Central memory CD4-positive, alpha-beta T cell (primary cell): ENCODE measurements around the gene DNAJC5G.
"Not testable (repeated sequence)": the region's sequence is repeated elsewhere in the genome, so short reads cannot be mapped to it uniquely, and the experiment has no call there.

Experiments
- DNase-seq: peaks from one replicate; pipeline ENCODE4 v3.0.0; 2022

The DNAJC5G gene

DNA sequence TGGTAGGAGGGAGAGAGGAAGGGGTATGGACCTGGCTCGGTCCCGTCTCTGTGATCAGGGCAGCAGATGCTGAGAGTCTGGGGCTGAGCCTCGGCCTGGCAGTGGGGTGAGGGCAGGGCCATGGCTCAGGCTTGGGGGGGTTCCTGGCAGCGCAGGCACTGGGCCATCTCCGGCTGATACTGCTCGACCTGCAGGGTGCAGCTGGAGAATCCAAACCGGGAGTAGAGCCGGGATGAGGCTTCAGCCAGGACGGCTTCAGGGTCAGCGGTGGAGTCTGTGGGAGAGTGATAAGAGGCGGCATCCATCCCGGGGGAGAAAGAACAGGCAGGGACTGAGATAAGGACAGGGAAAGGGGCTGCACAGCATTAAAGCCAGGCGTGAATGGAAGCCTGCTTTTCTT lies 20.0 kb upstream of the DNAJC5G start:
- DNase-seq = no peak

DNA sequence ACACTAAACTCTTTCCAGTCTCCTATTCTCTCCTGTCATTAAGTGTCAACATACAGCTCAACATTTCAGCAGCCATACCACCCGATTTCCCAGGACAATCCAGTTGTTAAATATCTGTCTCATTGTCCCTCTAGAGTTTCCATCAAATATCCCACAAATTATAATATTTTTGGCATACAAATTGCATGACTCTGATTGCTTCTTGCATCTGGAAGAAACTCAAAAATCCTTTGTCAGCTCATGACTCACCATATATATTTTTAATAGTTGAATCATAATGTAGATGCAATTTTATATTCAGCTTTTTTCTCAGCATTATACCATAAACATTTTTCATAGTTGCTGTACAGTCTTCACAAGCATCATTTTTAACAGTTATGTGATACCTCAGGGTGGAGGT lies 19.6 kb upstream of the DNAJC5G start:
- DNase-seq = no peak

DNA sequence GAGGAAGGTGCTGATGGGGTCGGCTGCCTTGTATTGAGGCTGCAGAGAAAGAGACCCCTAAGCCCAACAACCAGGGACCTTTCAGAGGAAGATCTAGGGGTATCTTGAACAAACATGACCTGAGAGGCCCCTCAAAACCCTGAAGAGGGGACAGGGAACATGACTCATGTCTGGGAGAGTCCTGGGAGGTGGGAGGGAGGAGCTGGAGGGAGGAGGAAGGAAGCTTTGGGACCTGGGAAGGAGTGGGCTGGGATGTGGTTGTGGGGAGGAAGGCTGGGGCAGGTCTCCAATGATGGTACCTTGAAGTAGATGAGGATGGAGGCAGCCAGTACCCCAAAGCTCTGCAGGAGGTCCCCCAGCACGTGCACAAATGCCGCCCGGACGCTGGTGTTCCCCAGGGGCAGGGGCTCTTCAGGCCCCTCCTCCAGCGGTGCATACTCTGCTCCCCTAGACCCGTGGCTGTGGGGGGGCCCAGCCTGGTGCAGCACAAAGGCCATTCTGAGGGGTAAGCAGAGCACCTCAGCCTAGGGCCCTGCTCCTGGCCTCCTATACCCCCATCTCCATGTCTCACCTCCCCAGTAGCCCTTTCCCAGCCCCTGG lies 18.3 kb upstream of the DNAJC5G start:
- no peak for DNase-seq

DNA sequence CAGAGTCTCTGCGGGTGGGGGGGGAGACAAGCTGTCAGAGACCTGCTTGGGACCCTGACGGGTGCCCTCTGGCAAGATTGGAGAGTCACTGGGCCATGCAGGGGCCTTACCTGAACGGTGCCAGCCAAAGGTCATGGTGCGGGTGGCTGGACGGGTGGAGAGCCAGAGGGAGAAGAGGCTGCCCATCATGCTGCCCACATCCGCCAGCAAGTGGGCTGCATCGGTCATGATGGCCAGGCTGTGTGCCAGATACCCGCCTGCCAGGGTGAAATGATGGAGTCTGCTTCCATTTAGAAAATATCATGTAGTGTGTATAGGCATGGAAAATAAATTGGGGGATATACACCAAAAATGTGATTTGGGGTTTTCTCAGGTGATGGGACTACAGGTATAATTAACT lies 17.2 kb upstream of the DNAJC5G start:
- no peak for DNase-seq

- DNase-seq = no peak
These were observed 13.8 kb upstream of the DNAJC5G start for GRCh38 chr2:27261241-27261925.

- DNase-seq = no peak
These were observed 13.3 kb upstream of the DNAJC5G start for GRCh38 chr2:27261926-27262298.

DNA sequence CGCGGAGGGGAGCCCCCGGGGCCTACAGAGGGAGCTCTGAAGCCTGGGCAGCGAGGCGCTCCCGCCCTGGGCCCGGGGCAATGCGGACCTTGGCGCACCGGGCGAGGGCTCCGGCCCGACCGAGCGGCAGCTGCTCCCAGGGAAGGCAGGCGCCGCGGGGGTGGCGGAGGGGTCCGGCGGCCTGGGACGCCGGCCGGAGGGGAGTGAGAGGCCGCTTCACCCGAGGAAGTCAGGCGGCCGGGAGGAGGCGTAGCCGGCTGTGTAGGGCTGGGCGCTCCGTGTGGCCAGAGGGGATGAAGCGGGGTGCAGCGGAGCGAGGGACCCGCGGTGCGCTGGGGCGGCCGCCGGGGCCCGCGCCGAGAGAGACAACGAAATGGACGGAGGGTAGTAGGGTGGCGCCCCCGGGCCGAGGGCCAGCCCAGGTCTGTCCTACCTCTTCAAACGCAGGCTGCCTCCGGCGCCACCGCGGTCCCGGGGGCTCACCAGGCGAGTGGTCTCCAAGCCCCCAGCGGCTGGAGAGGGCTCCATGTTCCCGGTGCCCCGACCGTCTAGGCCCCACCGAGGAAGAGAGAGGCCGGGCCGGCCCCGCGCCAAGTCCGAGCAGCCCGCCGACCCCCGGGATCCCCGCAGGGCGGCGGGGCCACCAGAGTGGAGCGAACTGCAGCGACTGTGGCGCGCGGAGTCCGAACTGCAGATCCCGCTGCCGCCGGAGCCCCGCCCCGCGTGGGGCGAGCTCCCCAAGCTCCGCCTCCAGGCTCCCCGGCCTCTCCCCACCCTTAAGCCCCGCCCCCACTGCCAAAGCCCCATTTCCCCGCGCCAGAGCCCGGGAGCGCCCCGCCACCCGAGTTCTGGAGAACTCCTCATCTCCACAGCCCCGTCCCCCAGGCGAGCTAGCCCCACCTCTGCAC lies 12.6 kb upstream of the DNAJC5G start, which contains the start of gene SLC30A3:
TSS of gene SLC30A3 (minus strand) at position 669 of the 908 bp plus-strand sequence. CDS start at position 528, 141 bp downstream.
- peak; percentile 53 for DNase-seq

DNA sequence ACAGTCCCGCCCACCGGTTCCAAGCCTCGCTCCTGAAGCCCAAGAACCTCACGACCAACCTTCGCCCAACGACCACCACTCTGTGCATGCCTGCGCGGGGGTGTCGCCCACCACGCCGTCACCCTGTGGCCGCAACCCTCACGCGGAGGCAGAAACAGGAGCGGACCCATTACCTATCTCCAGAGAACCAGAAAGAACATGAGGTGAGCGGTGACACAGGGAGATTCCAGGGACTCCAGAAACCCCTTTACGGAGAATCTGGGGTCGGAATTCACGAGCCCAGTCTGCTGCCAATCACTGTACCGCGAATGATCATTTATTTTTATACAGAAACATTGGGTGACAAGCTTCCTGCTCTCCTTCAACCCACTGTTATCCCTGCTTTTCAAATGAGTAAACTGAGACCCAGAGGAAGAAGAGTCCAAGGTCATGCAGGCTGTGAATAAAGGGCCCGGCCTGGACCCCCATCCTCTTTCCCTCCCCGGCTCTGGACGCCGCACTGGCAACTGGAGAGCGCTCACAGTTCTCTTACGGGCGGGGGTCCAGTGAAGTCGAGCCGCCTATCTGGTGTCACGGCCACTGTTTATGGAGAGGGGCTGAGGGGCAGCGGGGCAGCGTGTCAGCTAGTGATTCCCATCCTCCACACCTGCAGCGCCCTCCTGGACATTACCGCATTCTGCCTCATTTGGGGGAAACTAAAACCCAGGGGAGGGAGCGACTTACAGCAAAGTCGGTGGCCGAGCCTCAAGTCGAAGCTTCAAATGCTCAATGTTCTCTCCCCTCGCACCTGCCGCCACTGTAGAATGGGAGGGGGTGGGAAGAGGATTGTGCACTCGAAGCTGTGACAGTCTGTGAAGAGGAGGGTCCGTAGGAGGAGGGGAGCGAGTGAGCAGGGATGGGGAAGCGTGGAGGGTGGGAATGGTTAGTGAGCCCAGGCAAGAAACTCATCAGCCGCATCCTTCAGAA lies 11.7 kb upstream of the DNAJC5G start:
- no peak for DNase-seq

DNA sequence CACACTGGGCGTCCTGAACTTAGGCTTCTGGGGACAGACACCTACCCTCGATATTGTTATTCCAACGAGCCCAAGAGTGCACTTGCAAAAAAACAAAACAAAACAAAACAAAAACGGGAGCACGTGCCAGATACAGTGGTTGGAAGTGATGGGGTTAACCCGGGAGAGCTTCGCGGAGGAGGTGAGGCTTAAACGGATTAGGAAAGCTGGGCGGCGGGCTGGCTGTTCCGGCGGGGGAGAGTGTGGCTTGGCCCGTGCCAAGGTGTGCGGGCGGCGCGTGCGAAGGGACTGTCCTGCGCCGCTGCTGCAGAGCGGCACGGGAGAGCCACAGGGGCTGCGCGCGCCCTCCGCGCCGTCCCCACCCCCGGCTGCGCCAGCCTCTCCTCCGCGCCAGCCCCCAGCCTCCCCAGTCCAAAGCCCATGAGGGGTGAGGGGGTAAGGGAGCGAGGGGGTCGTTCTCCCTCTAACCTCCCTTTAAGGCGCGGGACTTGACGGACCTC lies 10.9 kb upstream of the DNAJC5G start:
- no peak for DNase-seq

DNA sequence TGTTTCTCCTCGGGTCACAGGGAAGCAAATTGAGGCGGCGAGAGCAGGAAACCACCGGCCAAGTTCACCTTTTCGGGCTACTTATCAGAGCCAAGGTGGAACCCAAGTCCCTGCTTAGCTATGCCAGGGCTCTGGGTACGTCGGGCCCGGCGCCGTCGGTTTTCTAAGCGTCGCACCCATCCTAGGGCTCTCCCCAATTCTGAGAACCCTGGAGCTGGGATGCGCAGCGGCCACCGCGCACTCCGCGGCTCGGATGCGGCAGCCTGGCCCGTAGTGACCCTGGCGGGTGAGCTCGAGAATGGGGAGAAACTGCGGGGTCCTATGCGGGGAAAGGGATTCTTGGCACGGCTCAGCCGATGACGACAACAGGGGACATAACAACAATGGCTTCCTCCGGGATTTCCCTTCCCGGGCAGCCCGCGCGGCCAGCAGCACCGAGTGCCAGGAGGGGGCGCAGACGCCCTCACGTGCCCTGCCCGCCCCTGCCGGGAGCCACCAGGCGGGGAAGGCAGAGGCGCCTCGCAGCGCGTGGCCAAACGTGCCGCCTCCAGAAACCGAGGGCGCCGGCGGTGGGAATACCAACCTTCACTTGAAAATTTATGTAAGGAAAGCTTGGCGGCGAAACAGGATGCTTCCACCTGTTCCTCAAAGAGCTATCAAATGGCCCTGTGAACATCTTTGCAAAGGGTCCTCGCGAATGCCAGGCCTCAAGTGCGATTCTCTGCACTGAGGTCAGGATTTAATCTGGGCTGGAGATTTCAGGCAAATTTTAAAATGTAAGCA lies 10.3 kb upstream of the DNAJC5G start:
- DNase-seq = peak; percentile 48

GRCh38 chr2:27265536-27265870 lies 9.7 kb upstream of the DNAJC5G start:
- no peak for DNase-seq

GRCh38 chr2:27268296-27268695 lies 6.9 kb upstream of the DNAJC5G start:
- DNase-seq = not testable (repeated sequence)

- DNase-seq = no peak
These were observed 5.1 kb upstream of the DNAJC5G start for GRCh38 chr2:27270131-27270530.

- no peak for DNase-seq
These were observed 4.6 kb upstream of the DNAJC5G start for GRCh38 chr2:27270670-27271069.

DNA sequence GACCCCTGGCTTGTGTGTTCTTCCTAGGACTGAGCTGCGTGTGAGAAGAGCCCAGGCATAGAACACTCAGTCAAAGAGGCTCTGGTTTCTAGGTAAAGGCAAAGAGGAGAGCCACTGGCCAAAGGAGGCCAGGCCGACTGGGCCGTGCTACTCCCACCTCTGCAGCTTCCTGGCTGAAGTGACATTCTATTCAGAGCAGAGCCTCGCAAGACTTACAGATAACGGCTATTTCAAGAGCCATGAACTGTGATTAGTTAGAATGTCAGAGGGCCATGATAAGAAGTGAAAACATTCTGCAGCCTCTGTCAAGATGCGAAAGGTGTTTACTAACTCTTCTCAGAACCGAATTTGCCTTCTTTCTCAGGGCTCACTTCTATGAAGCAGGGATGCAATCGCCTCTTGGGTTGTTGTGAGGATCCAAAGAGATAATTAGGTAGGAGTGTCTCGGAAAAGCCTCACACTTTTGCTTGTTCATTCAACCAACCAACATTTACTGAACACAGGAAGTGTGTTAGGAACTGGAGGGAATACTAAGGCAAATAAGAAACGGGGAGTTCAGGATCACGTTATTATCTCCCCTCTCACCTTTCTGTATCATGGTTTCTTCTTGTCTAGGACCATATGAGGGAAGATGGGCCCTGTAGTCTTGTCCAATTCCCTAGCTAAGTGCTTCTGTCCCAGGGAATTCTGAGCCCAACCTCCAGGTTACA lies 3.4 kb upstream of the DNAJC5G start:
- DNase-seq = no peak

- DNase-seq = not testable (repeated sequence)
These were observed 2.4 kb upstream of the DNAJC5G start for GRCh38 chr2:27272537-27273522.

DNA sequence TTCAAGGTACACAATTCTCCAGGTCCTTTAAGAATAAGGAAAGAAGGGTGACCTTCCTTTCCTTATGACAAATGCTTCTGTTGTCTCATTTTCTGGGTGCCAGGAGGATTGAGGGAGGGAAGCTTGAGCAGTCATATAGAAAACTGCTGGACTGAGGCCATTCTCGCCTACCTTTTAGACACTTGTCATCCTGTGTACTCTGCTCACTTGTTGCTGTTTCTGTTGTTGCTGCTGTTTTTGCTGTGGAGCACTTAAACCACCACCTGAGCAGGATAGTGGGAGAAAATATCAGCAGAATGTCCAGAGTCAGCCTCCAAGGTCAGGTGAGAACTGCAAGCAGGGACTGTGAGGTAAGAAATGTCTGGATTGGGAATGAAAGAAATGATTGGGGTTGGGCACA lies 2.8 kb downstream of the DNAJC5G start:
- DNase-seq = no peak

DNA sequence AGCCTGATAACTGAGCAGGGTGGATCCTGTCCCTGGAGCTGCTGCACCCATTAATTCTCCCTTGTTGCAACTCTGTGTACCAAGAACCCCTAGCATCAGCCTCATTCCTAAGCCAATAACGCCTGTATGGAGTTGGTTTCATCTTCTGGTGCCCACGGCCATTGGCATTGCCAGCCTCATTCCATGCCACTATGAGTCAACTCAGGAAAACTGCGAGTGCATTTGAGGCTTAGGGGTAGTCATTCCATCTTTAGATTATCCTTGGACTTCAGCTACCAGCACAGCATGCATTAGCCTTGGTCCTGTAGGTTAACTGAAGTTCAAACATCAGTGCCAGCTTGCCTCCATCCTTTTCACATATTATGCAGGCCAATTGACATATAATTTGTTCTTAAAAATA lies 5.6 kb downstream of the DNAJC5G start:
- no peak for DNase-seq

DNA sequence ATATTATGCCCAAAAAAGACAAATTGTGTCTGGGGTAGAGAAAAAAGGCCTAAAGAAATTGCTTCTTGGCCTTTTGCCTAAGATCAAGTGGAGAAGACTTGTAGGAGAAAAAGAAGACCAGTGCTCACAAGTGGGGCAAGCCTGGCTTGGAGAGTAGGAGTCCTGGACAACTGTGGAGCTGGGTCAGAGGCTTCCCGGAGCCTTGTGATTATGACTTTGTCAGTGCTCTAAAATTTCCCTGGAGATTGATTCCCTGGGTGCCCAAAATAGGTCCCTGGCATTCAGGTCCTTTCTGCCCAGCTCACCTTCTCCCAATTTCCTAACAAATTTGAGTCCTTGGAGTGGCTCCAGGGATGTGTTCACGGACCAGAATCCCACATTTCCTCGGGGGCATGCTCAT lies 6.2 kb downstream of the DNAJC5G start:
- no peak for DNase-seq
